Adrenal gland (tissue), 19 donors: ENCODE data around the gene IGSF22. TPM values are rescaled to one million over a fixed set of nuclear protein-coding genes. Genes with fewer than 3 reads are reported as not detected.

Experiments
- DNase-seq, 7 donors: peaks; one replicate each; pipeline ENCODE4 v3.0.0-alpha.2; 2019 to 2020
- H3K27ac ChIP-seq, 5 donors: fragments of 200-600 bp; sonication (generic) in 4 of 5; 1 replicate in 3 of 5; 2 replicates in 2 of 5; pipeline versions ENCODE4 v1.5.1 to v1.8.0; 2016 to 2020; ENCODE audit warnings: mild to moderate bottlenecking in 1 of 5
- H3K27me3 ChIP-seq: fragments of 200-600 bp; 2 replicates; pipeline ENCODE4 v1.8.0; 2021
- H3K36me3 ChIP-seq, 2 donors: fragments of 200-600 bp; replicated peaks in 1 of 2; 1 replicate in 1 of 2; 2 replicates in 1 of 2; pipeline versions ENCODE4 v1.5.1 to v1.8.0; 2018 to 2022
- H3K4me1 ChIP-seq, 2 donors: fragments of 200-600 bp; replicated peaks in 1 of 2; 1 replicate in 1 of 2; 2 replicates in 1 of 2; pipeline versions ENCODE4 v1.5.1 to v1.8.0; 2018 to 2021
- H3K4me3 ChIP-seq, 4 donors: fragments of 200-600 bp; sonication (generic) in 3 of 4; one replicate each; pipeline ENCODE4 v1.5.1; 2016 to 2018
- H3K9me3 ChIP-seq, 3 donors: fragments of 200-600 bp; sonication (generic) in 1 of 3; replicated peaks in 1 of 3; 1 replicate in 2 of 3; 2 replicates in 1 of 3; pipeline versions ENCODE4 v1.5.1 to v1.8.0; 2016 to 2021
- CTCF ChIP-seq, 6 experiments: fragments of 450-650 bp in 4 of 6; fragments of 200-600 bp in 2 of 6; sonication (generic) in 1 of 6; IDR thresholded peaks; 1 replicate in 5 of 6; 2 replicates in 1 of 6; pipeline versions ENCODE4 v1.5.1 to v1.8.0; 2016 to 2021; ENCODE audit warnings: antibody characterized with exemption in 6 of 6, mild to moderate bottlenecking in 2 of 6, moderate library complexity in 1 of 6
- POLR2A ChIP-seq, 2 donors: fragments of 450-650 bp; IDR thresholded peaks; one replicate each; pipeline ENCODE4 v1.6.1; 2017; ENCODE audit warnings: antibody characterized with exemption in 2 of 2, mild to moderate bottlenecking in 2 of 2, moderate library complexity in 1 of 2
- WGBS, 4 donors: extraction: QIAGEN DNeasy Blood & Tissue Kit in 2 of 4; methylation state at CpG; one replicate each; pipeline versions ENCODE4 v1.1.5 to v1.1.7; 2013 to 2017; 5-methylcytosine and 5-hydroxymethylcytosine counted together
- intact Hi-C, 2 donors: fragments of 100-400 bp; cut with DNase I; formaldehyde crosslinking; loops; one replicate each; pipeline versions ENCODE4 v1.14.1 to v1.15.0; 2022 to 2023
- long read RNA-seq, 10 donors: library from polyadenylated mRNA in 3 of 10; unstranded in 2 of 10; stranded (forward) in 1 of 10; transcript quantifications; one replicate each; pipeline ENCODE4 v2.0.0 and lab custom pipeline, GENCODE V29; 2021 to 2026
- polyA plus RNA-seq, 3 donors: library from polyadenylated mRNA; stranded (reverse); fragments of 200-250 nt in 2 of 3; fragments of 350-450 nt in 1 of 3; fragmentation: Illumina TruSeq in 1 of 3; extraction: RNeasy Lipid Tissue Mini Kit (QIAGEN cat#74804) in 1 of 3; gene quantifications; one replicate each; pipeline ENCODE4 v1.2.3, GENCODE V29; 2013 to 2014
- total RNA-seq, 9 donors: library from RNA; depleted of rRNA in 4 of 9; stranded (reverse); fragments of >200 nt in 4 of 9; fragments of 120-200 nt in 1 of 9; fragmentation: NEBNext Ultra II Directional in 1 of 9; extraction: Animal tissue kit (Norgen Biotek cat#: 25700) in 1 of 9; gene quantifications; one replicate each; pipeline versions ENCODE4 v1.1.0 to v1.2.4, GENCODE V29; 2013 to 2023
- donor health status: healthy with polysubstance abuse.
- donor health status: Bipolar disorder and iron deficiency.
- donor health status: DM: yes; HTN: yes; CAD: no.
- donor health status: DM: no; HTN: no; CAD: no.
- donor health status: DM: no; HTN: no; CAD: no.
- donor health status: DM: yes; HTN: yes; CAD: no.

Gene IGSF22
- 1 to 10 TPM in 4 of 9 donors, under 1 TPM in 2, not detected in 3; 0.10 to 2.0 (median 1.2) TPM for total RNA-seq
- under 1 TPM; 0.27 to 0.97 (median 0.44) TPM for polyA plus RNA-seq
- long read RNA-seq, donor 1: 0 reads
- long read RNA-seq, donor 2: 0 reads
- long read RNA-seq, donor 3: 0 reads
- long read RNA-seq, donor 4: 0 reads
- long read RNA-seq, donor 5, partial matches to known transcripts: 1 of 1 reads
- long read RNA-seq, donor 5, other reads (novel, unspliced or antisense): 0 of 1 reads
- long read RNA-seq, donor 6, partial matches to known transcripts: 1 of 1 reads
- long read RNA-seq, donor 6, other reads (novel, unspliced or antisense): 0 of 1 reads
- long read RNA-seq, donor 7: 0 reads
- long read RNA-seq, donor 8: 0 reads
- long read RNA-seq, donor 9: 0 reads
- long read RNA-seq, donor 10: 0 reads

DNA sequence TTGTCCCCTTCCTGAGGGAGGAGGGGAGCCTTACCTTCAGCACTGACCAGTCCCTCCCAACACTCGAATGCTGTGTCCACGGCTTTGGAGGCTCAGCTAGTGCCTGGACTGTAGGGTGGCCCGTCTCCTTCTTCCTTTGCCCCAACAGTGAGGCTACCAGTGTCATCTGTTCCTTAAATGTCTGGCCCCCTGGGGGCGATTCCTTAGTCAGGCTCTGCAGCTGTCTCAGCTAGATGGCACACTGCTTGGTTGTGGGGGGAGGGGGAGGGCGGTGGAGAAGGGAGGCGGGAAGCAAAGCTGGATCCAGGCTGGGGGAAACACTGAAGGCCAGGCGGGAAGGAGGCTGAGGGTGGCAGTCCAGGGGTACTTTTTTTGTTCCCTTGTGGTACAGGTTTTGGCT lies at the start of gene IGSF22:
Gene IGSF22, minus strand, starts transcription at position 149 of the 400 bp plus-strand sequence. CDS start 1,952 bp downstream, outside the sequence.
- H3K4me3 ChIP-seq: no peak within 1 kb of the TSS
- no peaks in the 10 kb centered on the region for H3K9me3 ChIP-seq
- intact Hi-C loops: loop anchor here in 1 of 2 donors (10.0 kb wide), 1 partner anchor 181 kb away; no protein-coding TSS in a partner anchor
- no peak for DNase-seq
- H3K27me3 ChIP-seq: no peaks in the 10 kb centered on the region
- H3K36me3 ChIP-seq: no peaks in the 10 kb centered on the region
- H3K4me1 ChIP-seq: peaks cover 0 to 11% of the 10 kb centered on the region in 2 donors
- H3K27ac ChIP-seq: no peak within 1 kb of the TSS
- TF ChIP-seq POLR2A (IDR thresholded peaks at IDR 0.05): no peak
- TF ChIP-seq CTCF (IDR thresholded peaks at IDR 0.05): no peak
- WGBS, 4 donors: 68 to 85% (median 78%) methylated on average over 5 to 7 of the region's 7 CpGs

GRCh38 chr11:18774801-18775200 lies 48.8 kb upstream of the IGSF22 start:
- Histone ChIP-seq H3K4me1 (no peaks in the 10 kb centered on the region), H3K27me3 (no peaks in the 10 kb centered on the region), H3K36me3 (no peaks in the 10 kb centered on the region), H3K27ac (no peak overlapping the region), H3K9me3 (no peaks in the 10 kb centered on the region), H3K4me3 (no peak overlapping the region)
- no peak for DNase-seq
- 75 to 87% (median 82%) methylated on average over 7 of the region's 7 CpGs for WGBS, 4 donors
- intact Hi-C loops: no loop called here
- TF ChIP-seq POLR2A (IDR thresholded peaks at IDR 0.05): no peak
- no peak for TF ChIP-seq CTCF (IDR thresholded peaks at IDR 0.05)

GRCh38 chr11:18773681-18774080 lies 47.7 kb upstream of the IGSF22 start:
- Histone ChIP-seq H3K4me1 (no peaks in the 10 kb centered on the region), H3K4me3 (no peak overlapping the region), H3K36me3 (no peaks in the 10 kb centered on the region), H3K9me3 (no peaks in the 10 kb centered on the region), H3K27me3 (no peaks in the 10 kb centered on the region), H3K27ac (no peak overlapping the region)
- intact Hi-C loops: no loop called here
- TF ChIP-seq CTCF (IDR thresholded peaks at IDR 0.05): no peak
- no peak for TF ChIP-seq POLR2A (IDR thresholded peaks at IDR 0.05)
- no peak for DNase-seq
- WGBS, 4 donors: 72 to 84% (median 75%) methylated on average over 3 of the region's 3 CpGs

- WGBS, 4 donors: 76 to 85% (median 79%) methylated on average over 5 to 8 of the region's 8 CpGs
- Histone ChIP-seq H3K27me3 (no peaks in the 10 kb centered on the region), H3K9me3 (no peaks in the 10 kb centered on the region), H3K4me3 (no peak overlapping the region), H3K27ac (no peak overlapping the region), H3K4me1 (no peaks in the 10 kb centered on the region), H3K36me3 (no peaks in the 10 kb centered on the region)
- TF ChIP-seq CTCF (IDR thresholded peaks at IDR 0.05) (no peak), POLR2A (IDR thresholded peaks at IDR 0.05) (no peak)
- intact Hi-C loops: no loop called here
- DNase-seq: no peak
Measured at GRCh38 chr11:18773104-18773503, 47.1 kb upstream of the IGSF22 start.
